Activated naive CD8-positive, alpha-beta T cell treated with anti-CD3 and anti-CD28 coated beads, Interleukin-2, amount 50 U/mL, for 24 hours (primary cell): ENCODE data around the gene KCNJ8.
"Not testable (repeated sequence)": the region's sequence is repeated elsewhere in the genome, so short reads cannot be mapped to it uniquely, and the experiment has no call there.

Source experiments
- ATAC-seq: fragments of 150-1000 bp; cut with Tn5 transposase; one replicate; pipeline ENCODE4 v1.10.0; 2021
- DNase-seq: peaks from one replicate; pipeline ENCODE4 v3.0.0; 2021
- H3K27ac Mint-ChIP-seq: one replicate; pipeline ENCODE4 v1.8.0; 2021; ENCODE audit warnings: mild to moderate bottlenecking, mixed read lengths
- H3K27me3 Mint-ChIP-seq: one replicate; pipeline ENCODE4 v1.8.0; 2021; ENCODE audit warnings: mixed read lengths
- H3K36me3 Mint-ChIP-seq: one replicate; pipeline ENCODE4 v1.8.0; 2021; ENCODE audit warnings: low read depth, mixed read lengths
- H3K4me1 Mint-ChIP-seq: one replicate; pipeline ENCODE4 v1.8.0; 2021; ENCODE audit warnings: mixed read lengths
- H3K4me3 Mint-ChIP-seq: one replicate; pipeline ENCODE4 v1.8.0; 2021; ENCODE audit warnings: mild to moderate bottlenecking, moderate library complexity, mixed read lengths
- H3K9me3 Mint-ChIP-seq: one replicate; pipeline ENCODE4 v1.8.0; 2021; ENCODE audit warnings: mixed read lengths

The KCNJ8 gene

DNA sequence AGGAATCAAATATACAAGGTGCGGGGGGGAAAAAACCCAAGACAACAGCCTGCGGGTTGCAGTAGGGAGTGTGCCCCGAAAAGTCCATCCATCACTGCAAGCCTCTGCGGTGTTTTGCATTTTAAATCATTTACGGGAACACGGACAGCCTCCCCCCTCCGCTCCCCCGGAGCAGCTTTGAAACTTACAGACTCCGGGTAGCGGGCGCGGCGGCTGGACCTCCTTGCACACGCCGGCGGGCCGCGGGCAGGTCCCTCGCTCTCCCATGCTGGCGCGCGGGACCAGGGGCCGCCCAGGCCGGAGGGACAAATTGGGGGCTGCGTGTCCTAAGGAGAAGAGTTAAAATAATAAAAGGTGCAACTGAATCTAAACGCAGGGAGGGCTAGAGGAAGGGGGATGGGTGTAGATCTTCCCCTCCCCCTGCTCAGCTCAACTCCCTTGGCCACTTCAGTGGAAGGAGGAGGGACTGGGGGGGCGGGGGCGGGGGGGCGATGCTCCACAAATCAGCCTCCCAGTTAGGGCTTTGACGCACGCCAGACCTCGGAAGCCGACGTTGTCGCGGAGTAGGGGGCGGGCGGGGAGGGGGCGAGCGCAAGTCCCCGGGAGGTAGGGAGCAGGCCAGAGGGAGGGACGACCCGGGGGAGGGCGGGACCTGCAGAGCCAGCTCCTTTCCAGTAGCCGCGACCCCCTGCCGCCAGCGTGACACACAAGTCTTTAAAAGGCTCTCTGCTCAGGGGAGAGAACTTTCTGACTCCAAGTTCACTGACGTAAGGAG, at the start of gene KCNJ8:
TSS of gene KCNJ8 (minus strand) at position 349 of the 775 bp plus-strand sequence. CDS start 1,090 bp downstream, outside the sequence.
- no peak within 1 kb of the TSS for H3K27ac Mint-ChIP-seq
- no peaks in the 10 kb centered on the region for H3K9me3 Mint-ChIP-seq
- H3K4me3 Mint-ChIP-seq: peak within 1 kb of the TSS; percentile 15
- peaks cover 36% of the 10 kb centered on the region for H3K27me3 Mint-ChIP-seq
- no peaks in the 10 kb centered on the region for H3K36me3 Mint-ChIP-seq
- DNase-seq: peak; percentile 8
- no peak for ATAC-seq
- peaks cover 7% of the 10 kb centered on the region for H3K4me1 Mint-ChIP-seq

- no peaks in the 10 kb centered on the region for H3K36me3 Mint-ChIP-seq
Measured at GRCh38 chr12:21823581-21823980, 49.1 kb upstream of the KCNJ8 start.

GRCh38 chr12:21819678-21820077, 45.2 kb upstream of the KCNJ8 start:
- Mint-ChIP-seq H3K4me1 (no peaks in the 10 kb centered on the region), H3K36me3 (no peaks in the 10 kb centered on the region), H3K9me3 (no peaks in the 10 kb centered on the region), H3K4me3 (no peak overlapping the region), H3K27me3 (peaks cover 4% of the 10 kb centered on the region), H3K27ac (no peak overlapping the region)
- ATAC-seq: no peak
- no peak for DNase-seq

More at GRCh38 chr12:21823581-21823980, 49.1 kb upstream of the KCNJ8 start:
- no peaks in the 10 kb centered on the region for H3K9me3 Mint-ChIP-seq
- no peak for DNase-seq
- peaks cover 4% of the 10 kb centered on the region for H3K27me3 Mint-ChIP-seq
- H3K27ac Mint-ChIP-seq: no peak overlapping the region
- no peaks in the 10 kb centered on the region for H3K4me1 Mint-ChIP-seq
- ATAC-seq: no peak
- H3K4me3 Mint-ChIP-seq: no peak overlapping the region

- DNase-seq (no peak), ATAC-seq (no peak)
- Mint-ChIP-seq H3K4me3 (no peak overlapping the region), H3K9me3 (no peaks in the 10 kb centered on the region), H3K27ac (no peak overlapping the region), H3K4me1 (no peaks in the 10 kb centered on the region), H3K36me3 (no peaks in the 10 kb centered on the region), H3K27me3 (peaks cover 2% of the 10 kb centered on the region)
Measured at GRCh38 chr12:21819236-21819635, 44.7 kb upstream of the KCNJ8 start.

DNA sequence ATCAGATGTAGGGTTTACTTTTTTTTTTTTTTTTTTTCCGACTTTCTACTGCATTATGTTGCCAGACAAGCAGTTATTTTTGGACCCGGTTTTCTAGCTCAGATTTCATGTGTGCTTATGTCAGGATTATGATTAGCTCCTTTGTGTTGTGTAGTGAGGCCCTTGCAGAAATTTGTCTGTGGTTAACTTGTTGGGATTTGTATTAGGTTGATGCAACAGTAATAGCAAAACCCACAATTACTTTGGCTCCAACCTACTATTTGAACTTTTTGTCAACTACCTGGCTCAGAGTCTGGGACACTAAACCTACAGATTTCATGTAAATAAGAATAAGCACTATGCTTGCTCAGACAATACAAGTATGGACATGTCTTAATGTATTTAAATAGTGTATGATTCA, 44.1 kb upstream of the KCNJ8 start:
- Mint-ChIP-seq H3K27ac (no peak overlapping the region), H3K4me1 (no peaks in the 10 kb centered on the region), H3K4me3 (no peak overlapping the region), H3K9me3 (no peaks in the 10 kb centered on the region), H3K36me3 (no peaks in the 10 kb centered on the region), H3K27me3 (peaks cover 2% of the 10 kb centered on the region)
- no peak for DNase-seq
- ATAC-seq: no peak

DNA sequence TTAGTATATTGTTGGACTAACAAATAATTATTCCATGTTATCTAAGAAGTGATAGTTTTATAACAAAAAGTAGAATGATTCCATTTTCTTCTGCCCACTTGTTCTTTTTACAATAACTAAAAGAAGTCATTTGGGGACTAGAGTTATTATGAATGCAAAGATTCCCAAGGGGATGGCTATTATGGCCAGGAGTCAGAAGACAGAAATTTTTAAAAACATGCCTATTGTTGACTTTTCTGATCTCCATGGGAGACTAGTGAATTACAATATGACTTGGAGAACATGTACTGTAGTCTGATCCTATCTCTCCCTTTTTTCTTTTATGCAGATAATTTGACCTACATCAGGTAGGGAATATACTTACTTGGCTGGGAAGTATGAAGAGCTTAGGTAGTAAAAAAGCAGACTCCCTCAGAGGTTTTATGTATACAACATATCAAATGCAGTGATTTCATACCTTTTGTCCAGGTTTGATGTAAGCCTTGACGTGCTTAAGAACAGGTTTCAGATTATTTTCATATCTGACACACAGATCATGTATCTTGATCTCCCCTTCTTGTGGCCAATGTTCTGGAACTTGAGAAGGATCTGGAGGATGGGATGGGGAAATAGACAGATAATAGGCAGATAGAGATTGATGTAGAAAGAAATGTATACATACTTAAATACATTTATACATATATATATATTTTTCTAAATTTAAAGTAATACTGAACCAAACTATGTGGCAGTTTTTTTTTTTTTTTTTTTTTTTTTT, 41.0 kb upstream of the KCNJ8 start:
- peaks cover 6% of the 10 kb centered on the region for H3K9me3 Mint-ChIP-seq
- H3K4me1 Mint-ChIP-seq: no peaks in the 10 kb centered on the region
- H3K27ac Mint-ChIP-seq: no peak overlapping the region
- DNase-seq (no peak), ATAC-seq (no peak)
- H3K27me3 Mint-ChIP-seq: peaks cover under 1% of the 10 kb centered on the region
- H3K4me3 Mint-ChIP-seq: no peak overlapping the region
- H3K36me3 Mint-ChIP-seq: no peaks in the 10 kb centered on the region

GRCh38 chr12:21814814-21815213, 40.3 kb upstream of the KCNJ8 start:
- H3K4me3 Mint-ChIP-seq: no peak overlapping the region
- H3K27ac Mint-ChIP-seq: no peak overlapping the region
- DNase-seq (no peak), ATAC-seq (no peak)
- peaks cover 10% of the 10 kb centered on the region for H3K9me3 Mint-ChIP-seq
- H3K36me3 Mint-ChIP-seq: peaks cover 2% of the 10 kb centered on the region
- no peaks in the 10 kb centered on the region for H3K4me1 Mint-ChIP-seq
- H3K27me3 Mint-ChIP-seq: no peaks in the 10 kb centered on the region

DNA sequence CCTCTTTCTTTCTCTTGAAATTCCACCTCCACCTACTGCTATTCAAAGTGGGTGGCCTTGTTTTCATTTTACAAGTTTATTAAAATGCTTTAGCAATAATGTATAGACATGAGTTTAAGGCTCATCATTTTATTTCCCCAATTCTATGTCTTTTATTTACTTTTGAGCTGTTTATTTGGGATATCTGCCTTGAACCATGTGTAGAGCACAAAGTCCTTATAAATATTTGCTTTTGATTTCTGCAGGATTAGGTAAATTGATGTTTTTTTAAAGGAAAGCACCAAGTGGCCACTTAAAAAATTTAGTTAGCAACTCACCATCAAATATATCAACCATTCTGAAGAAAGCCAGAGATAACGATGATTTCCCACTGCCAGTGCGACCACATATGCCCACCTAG, 39.8 kb upstream of the KCNJ8 start:
- no peaks in the 10 kb centered on the region for H3K4me1 Mint-ChIP-seq
- H3K36me3 Mint-ChIP-seq: peaks cover 2% of the 10 kb centered on the region
- H3K27me3 Mint-ChIP-seq: no peaks in the 10 kb centered on the region
- ATAC-seq: no peak
- no peak for DNase-seq
- H3K4me3 Mint-ChIP-seq: no peak overlapping the region
- H3K27ac Mint-ChIP-seq: no peak overlapping the region
- H3K9me3 Mint-ChIP-seq: peaks cover 10% of the 10 kb centered on the region

DNA sequence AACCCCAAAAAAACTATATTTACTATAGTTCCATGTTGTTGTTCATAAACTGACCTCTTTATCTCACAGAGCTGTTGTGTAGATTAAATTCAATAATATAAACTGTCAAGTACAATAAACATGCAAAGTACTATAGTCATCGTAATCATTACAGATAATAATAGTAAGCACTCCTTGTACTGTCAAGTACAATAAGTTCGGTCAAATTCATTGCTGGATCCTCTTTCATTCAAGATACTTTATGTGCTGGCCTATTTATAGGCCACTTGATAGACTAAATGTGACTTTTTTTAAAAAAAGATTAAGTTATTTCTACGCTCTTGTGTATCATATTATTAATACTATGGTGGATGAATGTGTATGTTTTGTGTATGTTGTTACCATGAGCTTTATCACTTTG, 39.2 kb upstream of the KCNJ8 start:
- ATAC-seq (no peak), DNase-seq (no peak)
- Mint-ChIP-seq H3K27ac (no peak overlapping the region), H3K4me3 (no peak overlapping the region), H3K4me1 (no peaks in the 10 kb centered on the region), H3K9me3 (peaks cover 10% of the 10 kb centered on the region), H3K27me3 (no peaks in the 10 kb centered on the region), H3K36me3 (peaks cover 2% of the 10 kb centered on the region)

DNA sequence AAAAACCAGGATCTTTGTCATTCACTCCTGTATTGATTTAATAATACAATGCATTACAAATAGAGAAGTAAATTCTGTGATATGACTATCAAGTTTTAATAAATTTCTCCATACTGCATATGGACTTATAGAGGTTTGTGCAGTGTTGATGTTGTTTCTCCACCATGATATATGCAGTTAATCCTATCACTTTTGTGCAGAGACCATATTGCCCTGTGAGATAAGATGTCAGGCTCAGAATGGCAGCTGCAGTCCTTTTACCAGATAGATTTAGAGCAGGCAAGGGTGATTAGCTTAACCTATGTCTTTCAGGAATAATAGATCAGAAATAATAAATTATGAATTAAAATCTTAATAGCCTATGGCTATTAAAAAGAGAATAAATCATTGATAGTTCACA, 38.6 kb upstream of the KCNJ8 start:
- Mint-ChIP-seq H3K36me3 (peaks cover 2% of the 10 kb centered on the region), H3K9me3 (peaks cover 10% of the 10 kb centered on the region), H3K27ac (no peak overlapping the region), H3K4me1 (no peaks in the 10 kb centered on the region), H3K27me3 (no peaks in the 10 kb centered on the region), H3K4me3 (no peak overlapping the region)
- ATAC-seq: no peak
- no peak for DNase-seq

GRCh38 chr12:21812340-21812739, 37.8 kb upstream of the KCNJ8 start:
- H3K4me3 Mint-ChIP-seq, H3K36me3 Mint-ChIP-seq, ATAC-seq, DNase-seq, H3K27me3 Mint-ChIP-seq, H3K9me3 Mint-ChIP-seq, H3K4me1 Mint-ChIP-seq, H3K27ac Mint-ChIP-seq: not testable (repeated sequence)

GRCh38 chr12:21809100-21809499, 34.6 kb upstream of the KCNJ8 start:
- DNase-seq (no peak), ATAC-seq (no peak)
- Mint-ChIP-seq H3K4me1 (no peaks in the 10 kb centered on the region), H3K36me3 (peaks cover 2% of the 10 kb centered on the region), H3K27ac (no peak overlapping the region), H3K9me3 (peaks cover 10% of the 10 kb centered on the region), H3K4me3 (no peak overlapping the region), H3K27me3 (no peaks in the 10 kb centered on the region)

- Mint-ChIP-seq H3K4me3 (no peak overlapping the region), H3K27ac (no peak overlapping the region), H3K4me1 (no peaks in the 10 kb centered on the region), H3K36me3 (peaks cover 2% of the 10 kb centered on the region), H3K27me3 (no peaks in the 10 kb centered on the region), H3K9me3 (peaks cover 9% of the 10 kb centered on the region)
- DNase-seq: no peak
- ATAC-seq: no peak
Measured at GRCh38 chr12:21806255-21806654, 31.7 kb upstream of the KCNJ8 start.

GRCh38 chr12:21801522-21802288, 27.2 kb upstream of the KCNJ8 start:
- Mint-ChIP-seq H3K27ac (no peak overlapping the region), H3K4me3 (no peak overlapping the region), H3K4me1 (no peaks in the 10 kb centered on the region), H3K36me3 (no peaks in the 10 kb centered on the region), H3K27me3 (no peaks in the 10 kb centered on the region), H3K9me3 (no peaks in the 10 kb centered on the region)
- ATAC-seq (no peak), DNase-seq (no peak)

- Mint-ChIP-seq H3K9me3 (no peaks in the 10 kb centered on the region), H3K27ac (no peak overlapping the region), H3K36me3 (no peaks in the 10 kb centered on the region), H3K4me3 (no peak overlapping the region), H3K27me3 (no peaks in the 10 kb centered on the region), H3K4me1 (no peaks in the 10 kb centered on the region)
- no peak for DNase-seq
- no peak for ATAC-seq
Measured at GRCh38 chr12:21800011-21800410, 25.5 kb upstream of the KCNJ8 start.
